ENCODE measurements around the gene RNF220. TPM values are rescaled to one million over a fixed set of nuclear protein-coding genes. Genes with fewer than 3 reads are reported as not detected.

Gene RNF220
- total RNA-seq, 1 experiment from 2014 or later, result 128 TPM

DNA sequence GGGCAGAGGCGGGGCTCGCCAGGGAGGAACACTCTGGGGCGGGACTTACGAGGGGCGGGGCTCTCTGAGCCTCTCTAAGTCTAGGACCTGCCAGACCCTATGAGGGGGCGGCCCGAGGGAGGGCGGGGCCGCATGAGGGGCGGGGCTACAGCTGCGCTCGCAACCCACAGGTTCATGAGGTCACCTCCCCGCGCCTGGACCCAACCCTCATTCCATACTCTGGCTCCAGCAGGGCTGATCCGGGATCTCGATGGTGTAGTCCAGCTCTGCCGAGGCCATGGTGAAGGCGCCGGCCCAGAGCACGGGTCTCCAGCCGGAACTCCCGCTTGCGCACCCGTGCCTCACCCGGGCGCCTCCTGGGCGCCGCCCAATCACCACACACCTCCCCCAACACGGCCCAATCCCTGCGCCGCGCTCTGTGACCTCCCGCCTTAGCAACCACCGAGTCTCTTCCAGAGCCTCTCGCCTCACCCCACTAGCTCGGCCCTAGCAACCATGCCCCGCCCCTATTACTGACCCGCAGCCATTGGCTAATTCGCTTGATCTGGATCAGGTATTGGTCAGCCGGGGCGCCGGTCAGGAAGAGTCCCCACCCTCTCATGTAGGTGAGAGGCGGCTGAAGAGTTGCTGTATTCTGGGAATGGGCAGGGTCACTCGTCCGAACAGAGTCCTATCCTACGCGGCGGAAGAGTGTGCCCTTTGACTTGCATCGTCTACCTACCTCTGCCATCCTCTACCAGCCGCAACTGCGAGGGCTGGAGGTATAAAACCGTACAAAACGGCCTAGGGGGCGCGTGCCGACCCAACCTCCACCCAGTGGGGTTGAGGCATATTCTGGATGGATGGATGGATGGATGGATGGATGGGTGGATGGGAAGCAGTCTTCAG lies 269.3 kb downstream of the RNF220 start, which contains the start of the genes ARMH1 and TMEM53 (continued):
- TF ChIP-seq, protein P1, sequence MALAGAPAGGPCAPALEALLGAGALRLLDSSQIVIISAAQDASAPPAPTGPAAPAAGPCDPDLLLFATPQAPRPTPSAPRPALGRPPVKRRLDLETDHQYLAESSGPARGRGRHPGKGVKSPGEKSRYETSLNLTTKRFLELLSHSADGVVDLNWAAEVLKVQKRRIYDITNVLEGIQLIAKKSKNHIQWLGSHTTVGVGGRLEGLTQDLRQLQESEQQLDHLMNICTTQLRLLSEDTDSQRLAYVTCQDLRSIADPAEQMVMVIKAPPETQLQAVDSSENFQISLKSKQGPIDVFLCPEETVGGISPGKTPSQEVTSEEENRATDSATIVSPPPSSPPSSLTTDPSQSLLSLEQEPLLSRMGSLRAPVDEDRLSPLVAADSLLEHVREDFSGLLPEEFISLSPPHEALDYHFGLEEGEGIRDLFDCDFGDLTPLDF (CRISPR knock-in tag; IDR thresholded peaks at IDR 0.05), result no peak
- TF ChIP-seq, protein P2, sequence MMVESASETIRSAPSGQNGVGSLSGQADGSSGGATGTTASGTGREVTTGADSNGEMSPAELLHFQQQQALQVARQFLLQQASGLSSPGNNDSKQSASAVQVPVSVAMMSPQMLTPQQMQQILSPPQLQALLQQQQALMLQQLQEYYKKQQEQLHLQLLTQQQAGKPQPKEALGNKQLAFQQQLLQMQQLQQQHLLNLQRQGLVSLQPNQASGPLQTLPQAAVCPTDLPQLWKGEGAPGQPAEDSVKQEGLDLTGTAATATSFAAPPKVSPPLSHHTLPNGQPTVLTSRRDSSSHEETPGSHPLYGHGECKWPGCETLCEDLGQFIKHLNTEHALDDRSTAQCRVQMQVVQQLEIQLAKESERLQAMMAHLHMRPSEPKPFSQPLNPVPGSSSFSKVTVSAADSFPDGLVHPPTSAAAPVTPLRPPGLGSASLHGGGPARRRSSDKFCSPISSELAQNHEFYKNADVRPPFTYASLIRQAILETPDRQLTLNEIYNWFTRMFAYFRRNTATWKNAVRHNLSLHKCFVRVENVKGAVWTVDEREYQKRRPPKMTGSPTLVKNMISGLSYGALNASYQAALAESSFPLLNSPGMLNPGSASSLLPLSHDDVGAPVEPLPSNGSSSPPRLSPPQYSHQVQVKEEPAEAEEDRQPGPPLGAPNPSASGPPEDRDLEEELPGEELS (CRISPR knock-in tag; IDR thresholded peaks at IDR 0.05), result no peak; the same call in 1 of the 2 replicates
- TF ChIP-seq, protein P3, sequence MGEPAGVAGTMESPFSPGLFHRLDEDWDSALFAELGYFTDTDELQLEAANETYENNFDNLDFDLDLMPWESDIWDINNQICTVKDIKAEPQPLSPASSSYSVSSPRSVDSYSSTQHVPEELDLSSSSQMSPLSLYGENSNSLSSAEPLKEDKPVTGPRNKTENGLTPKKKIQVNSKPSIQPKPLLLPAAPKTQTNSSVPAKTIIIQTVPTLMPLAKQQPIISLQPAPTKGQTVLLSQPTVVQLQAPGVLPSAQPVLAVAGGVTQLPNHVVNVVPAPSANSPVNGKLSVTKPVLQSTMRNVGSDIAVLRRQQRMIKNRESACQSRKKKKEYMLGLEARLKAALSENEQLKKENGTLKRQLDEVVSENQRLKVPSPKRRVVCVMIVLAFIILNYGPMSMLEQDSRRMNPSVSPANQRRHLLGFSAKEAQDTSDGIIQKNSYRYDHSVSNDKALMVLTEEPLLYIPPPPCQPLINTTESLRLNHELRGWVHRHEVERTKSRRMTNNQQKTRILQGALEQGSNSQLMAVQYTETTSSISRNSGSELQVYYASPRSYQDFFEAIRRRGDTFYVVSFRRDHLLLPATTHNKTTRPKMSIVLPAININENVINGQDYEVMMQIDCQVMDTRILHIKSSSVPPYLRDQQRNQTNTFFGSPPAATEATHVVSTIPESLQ (CRISPR knock-in tag; IDR thresholded peaks at IDR 0.05), result no peak
- TF ChIP-seq ZNF416 (CRISPR knock-in tag; IDR thresholded peaks at IDR 0.05) (no peak), ZNF232 (CRISPR knock-in tag; IDR thresholded peaks at IDR 0.05) (0 out of 2 replicates have a peak, but pooled peaks have one; percentile 7), ZNF396 (CRISPR knock-in tag; IDR thresholded peaks at IDR 0.05; ENCODE audit: borderline replicate concordance) (no peak), MXD4 (CRISPR knock-in tag; IDR thresholded peaks at IDR 0.05; ENCODE audit: borderline replicate concordance) (no peak), PRRX2 (CRISPR knock-in tag; IDR thresholded peaks at IDR 0.05) (no peak), ESRRA (CRISPR knock-in tag; IDR thresholded peaks at IDR 0.05; ENCODE audit: borderline replicate concordance) (no peak), JUN (CRISPR knock-in tag; IDR thresholded peaks at IDR 0.05) (no peak), HMGA2 (CRISPR knock-in tag; IDR thresholded peaks at IDR 0.05) (no peak), NR3C1 (CRISPR knock-in tag; conservative IDR thresholded peaks at IDR 0.05; ENCODE audit: low read depth) (no peak), SOX15 (CRISPR knock-in tag; IDR thresholded peaks at IDR 0.05) (no peak), ATF1 (CRISPR knock-in tag; IDR thresholded peaks at IDR 0.05) (no peak), ZNF138 (CRISPR knock-in tag; conservative IDR thresholded peaks at IDR 0.05) (no peak), ZNF317 (CRISPR knock-in tag; IDR thresholded peaks at IDR 0.05; ENCODE audit: borderline replicate concordance, low read depth) (no peak), NFE2L1 (CRISPR knock-in tag; IDR thresholded peaks at IDR 0.05) (no peak), EMX1 (CRISPR knock-in tag; IDR thresholded peaks at IDR 0.05) (no peak)
- TF ChIP-seq, protein P4, sequence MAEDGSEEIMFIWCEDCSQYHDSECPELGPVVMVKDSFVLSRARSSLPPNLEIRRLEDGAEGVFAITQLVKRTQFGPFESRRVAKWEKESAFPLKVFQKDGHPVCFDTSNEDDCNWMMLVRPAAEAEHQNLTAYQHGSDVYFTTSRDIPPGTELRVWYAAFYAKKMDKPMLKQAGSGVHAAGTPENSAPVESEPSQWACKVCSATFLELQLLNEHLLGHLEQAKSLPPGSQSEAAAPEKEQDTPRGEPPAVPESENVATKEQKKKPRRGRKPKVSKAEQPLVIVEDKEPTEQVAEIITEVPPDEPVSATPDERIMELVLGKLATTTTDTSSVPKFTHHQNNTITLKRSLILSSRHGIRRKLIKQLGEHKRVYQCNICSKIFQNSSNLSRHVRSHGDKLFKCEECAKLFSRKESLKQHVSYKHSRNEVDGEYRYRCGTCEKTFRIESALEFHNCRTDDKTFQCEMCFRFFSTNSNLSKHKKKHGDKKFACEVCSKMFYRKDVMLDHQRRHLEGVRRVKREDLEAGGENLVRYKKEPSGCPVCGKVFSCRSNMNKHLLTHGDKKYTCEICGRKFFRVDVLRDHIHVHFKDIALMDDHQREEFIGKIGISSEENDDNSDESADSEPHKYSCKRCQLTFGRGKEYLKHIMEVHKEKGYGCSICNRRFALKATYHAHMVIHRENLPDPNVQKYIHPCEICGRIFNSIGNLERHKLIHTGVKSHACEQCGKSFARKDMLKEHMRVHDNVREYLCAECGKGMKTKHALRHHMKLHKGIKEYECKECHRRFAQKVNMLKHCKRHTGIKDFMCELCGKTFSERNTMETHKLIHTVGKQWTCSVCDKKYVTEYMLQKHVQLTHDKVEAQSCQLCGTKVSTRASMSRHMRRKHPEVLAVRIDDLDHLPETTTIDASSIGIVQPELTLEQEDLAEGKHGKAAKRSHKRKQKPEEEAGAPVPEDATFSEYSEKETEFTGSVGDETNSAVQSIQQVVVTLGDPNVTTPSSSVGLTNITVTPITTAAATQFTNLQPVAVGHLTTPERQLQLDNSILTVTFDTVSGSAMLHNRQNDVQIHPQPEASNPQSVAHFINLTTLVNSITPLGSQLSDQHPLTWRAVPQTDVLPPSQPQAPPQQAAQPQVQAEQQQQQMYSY (CRISPR knock-in tag; IDR thresholded peaks at IDR 0.05), result no peak
- TF ChIP-seq, protein P5, sequence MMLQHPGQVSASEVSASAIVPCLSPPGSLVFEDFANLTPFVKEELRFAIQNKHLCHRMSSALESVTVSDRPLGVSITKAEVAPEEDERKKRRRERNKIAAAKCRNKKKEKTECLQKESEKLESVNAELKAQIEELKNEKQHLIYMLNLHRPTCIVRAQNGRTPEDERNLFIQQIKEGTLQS (CRISPR knock-in tag; conservative IDR thresholded peaks at IDR 0.05), result no peak
- TF ChIP-seq, protein P6, sequence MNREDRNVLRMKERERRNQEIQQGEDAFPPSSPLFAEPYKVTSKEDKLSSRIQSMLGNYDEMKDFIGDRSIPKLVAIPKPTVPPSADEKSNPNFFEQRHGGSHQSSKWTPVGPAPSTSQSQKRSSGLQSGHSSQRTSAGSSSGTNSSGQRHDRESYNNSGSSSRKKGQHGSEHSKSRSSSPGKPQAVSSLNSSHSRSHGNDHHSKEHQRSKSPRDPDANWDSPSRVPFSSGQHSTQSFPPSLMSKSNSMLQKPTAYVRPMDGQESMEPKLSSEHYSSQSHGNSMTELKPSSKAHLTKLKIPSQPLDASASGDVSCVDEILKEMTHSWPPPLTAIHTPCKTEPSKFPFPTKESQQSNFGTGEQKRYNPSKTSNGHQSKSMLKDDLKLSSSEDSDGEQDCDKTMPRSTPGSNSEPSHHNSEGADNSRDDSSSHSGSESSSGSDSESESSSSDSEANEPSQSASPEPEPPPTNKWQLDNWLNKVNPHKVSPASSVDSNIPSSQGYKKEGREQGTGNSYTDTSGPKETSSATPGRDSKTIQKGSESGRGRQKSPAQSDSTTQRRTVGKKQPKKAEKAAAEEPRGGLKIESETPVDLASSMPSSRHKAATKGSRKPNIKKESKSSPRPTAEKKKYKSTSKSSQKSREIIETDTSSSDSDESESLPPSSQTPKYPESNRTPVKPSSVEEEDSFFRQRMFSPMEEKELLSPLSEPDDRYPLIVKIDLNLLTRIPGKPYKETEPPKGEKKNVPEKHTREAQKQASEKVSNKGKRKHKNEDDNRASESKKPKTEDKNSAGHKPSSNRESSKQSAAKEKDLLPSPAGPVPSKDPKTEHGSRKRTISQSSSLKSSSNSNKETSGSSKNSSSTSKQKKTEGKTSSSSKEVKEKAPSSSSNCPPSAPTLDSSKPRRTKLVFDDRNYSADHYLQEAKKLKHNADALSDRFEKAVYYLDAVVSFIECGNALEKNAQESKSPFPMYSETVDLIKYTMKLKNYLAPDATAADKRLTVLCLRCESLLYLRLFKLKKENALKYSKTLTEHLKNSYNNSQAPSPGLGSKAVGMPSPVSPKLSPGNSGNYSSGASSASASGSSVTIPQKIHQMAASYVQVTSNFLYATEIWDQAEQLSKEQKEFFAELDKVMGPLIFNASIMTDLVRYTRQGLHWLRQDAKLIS (CRISPR knock-in tag; IDR thresholded peaks at IDR 0.05; ENCODE audit: borderline replicate concordance), result no peak

Data from WTC11 (cell line).